ENCODE measurements around the gene C10orf88. TPM values are rescaled to one million over a fixed set of nuclear protein-coding genes. Genes with fewer than 3 reads are reported as not detected.

The C10orf88 gene, protein sequence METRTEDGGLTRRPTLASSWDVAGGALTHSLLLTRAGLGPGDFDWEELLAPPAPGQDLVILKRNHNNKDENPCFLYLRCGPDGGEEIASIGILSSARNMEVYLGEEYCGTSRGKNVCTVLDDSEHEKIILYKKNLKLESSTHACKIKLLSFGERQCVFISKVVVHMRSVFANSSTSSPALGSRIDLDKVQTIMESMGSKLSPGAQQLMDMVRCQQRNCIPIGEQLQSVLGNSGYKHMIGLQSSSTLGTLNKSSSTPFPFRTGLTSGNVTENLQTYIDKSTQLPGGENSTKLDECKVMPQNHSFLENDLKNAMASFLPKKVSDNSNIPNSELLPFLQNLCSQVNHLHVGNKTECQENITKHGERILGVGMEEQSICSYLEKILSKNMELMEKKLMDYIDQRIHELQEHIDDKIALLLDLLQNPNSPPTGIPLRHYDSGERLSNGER
- 10.0 and 15.1 TPM in 2 replicates for total RNA-seq

DNA sequence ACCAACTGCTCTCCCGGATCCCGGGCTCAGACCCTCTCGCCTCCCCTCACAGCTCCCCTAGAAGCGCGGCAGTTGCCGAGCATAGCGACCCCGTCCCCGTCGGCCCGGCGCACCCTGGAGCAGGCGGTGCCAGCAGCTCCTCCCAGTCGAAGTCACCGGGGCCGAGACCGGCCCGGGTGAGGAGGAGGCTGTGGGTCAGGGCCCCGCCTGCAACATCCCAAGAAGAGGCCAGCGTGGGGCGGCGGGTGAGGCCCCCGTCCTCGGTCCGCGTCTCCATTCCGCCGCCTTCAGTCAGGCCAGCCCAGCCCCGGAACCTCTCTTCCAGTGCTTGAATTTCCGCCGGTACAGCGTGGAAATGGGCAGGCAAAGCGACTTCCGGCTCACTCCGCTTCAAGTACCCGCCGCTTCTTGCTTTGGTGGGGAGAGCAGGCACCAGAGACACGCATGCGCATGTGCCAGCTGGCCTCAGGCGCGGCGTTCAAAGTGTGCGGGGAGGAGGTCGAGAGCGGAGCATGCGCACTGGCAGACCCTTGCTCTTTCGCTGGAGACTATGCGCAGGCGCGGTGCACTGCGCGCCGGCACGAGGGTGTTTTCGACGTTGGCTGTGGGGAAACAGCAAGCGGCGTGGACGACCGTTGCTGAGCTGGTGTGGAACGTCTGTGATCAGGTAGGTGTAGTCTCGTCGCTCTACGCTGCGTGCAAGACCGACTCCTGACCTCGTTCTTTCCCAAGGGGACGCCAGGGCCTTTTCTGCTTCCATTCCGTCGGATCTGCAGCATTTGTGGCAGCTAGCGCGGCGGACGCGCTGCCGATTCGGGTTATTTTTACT lies at the start of gene C10orf88:
Gene C10orf88, minus strand, starts transcription at position 326 of the 829 bp plus-strand sequence. Its CDS starts 49 bp downstream, at position 277.
- TF ChIP-seq, protein P1, sequence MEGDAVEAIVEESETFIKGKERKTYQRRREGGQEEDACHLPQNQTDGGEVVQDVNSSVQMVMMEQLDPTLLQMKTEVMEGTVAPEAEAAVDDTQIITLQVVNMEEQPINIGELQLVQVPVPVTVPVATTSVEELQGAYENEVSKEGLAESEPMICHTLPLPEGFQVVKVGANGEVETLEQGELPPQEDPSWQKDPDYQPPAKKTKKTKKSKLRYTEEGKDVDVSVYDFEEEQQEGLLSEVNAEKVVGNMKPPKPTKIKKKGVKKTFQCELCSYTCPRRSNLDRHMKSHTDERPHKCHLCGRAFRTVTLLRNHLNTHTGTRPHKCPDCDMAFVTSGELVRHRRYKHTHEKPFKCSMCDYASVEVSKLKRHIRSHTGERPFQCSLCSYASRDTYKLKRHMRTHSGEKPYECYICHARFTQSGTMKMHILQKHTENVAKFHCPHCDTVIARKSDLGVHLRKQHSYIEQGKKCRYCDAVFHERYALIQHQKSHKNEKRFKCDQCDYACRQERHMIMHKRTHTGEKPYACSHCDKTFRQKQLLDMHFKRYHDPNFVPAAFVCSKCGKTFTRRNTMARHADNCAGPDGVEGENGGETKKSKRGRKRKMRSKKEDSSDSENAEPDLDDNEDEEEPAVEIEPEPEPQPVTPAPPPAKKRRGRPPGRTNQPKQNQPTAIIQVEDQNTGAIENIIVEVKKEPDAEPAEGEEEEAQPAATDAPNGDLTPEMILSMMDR (IDR thresholded peaks at IDR 0.05; ENCODE audit: insufficient read depth, low read length, severe bottlenecking) = no peak
- DNase-seq (ENCODE audit: low read depth) = peak; percentile 96
- FAIRE-seq = no peak
- Histone ChIP-seq H3K36me3 (ENCODE audit: control insufficient read depth, insufficient read depth, low read length) (no peaks in the 10 kb centered on the region), H3K4me3 (ENCODE audit: low read depth, low read length) (peak within 1 kb of the TSS; percentile 75), H3K27me3 (ENCODE audit: control insufficient read depth, insufficient read depth, low read length) (no peaks in the 10 kb centered on the region)

DNA sequence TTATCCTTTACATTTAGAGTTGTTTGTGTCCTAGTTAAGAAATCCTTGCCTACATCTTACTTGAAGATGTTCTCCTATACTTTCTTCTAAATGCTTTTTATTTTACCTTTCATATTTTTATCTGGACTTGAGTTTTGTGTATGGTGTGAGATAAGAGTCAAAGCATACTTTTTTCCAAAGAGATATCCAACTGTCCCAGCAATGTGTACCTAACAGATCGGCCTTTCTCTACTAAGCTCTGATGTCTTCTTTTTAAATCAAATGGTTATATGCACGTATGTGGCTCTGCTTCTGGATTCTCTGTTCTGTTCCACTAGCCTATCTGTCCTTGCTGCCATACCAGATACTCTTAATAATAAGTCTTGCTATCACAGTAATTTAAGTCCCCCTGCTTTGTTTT lies 47.3 kb upstream of the C10orf88 start:
- TF ChIP-seq, protein P1 (IDR thresholded peaks at IDR 0.05; ENCODE audit: insufficient read depth, low read length, severe bottlenecking) = no peak
- H3K27me3 ChIP-seq (ENCODE audit: control insufficient read depth, insufficient read depth, low read length) = no peaks in the 10 kb centered on the region
- peaks cover 8% of the 10 kb centered on the region for H3K36me3 ChIP-seq (ENCODE audit: control insufficient read depth, insufficient read depth, low read length)
- FAIRE-seq (no peak), DNase-seq (ENCODE audit: low read depth) (no peak)
- no peak overlapping the region for H3K4me3 ChIP-seq (ENCODE audit: low read depth, low read length)

DNA sequence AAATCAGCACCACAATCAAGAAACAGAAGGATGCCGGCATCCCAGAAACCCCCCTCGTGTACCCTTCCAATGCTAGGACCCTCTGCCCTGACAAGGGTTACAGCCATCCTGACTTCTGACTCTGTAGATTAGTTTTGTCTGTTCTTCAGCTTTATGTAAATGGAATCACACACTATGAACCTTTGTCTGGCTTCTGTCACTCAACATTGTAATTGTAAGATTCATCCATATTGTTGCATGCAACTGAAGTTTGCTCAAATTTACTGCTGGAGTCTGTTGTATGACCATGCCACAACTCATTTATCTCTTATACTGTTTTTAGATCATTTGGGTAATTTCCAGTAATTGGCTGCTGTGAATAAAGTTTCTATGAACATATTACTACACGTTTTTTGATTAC lies 46.1 kb upstream of the C10orf88 start:
- FAIRE-seq = no peak
- no peak for DNase-seq (ENCODE audit: low read depth)
- H3K27me3 ChIP-seq (ENCODE audit: control insufficient read depth, insufficient read depth, low read length) = no peaks in the 10 kb centered on the region
- no peak overlapping the region for H3K4me3 ChIP-seq (ENCODE audit: low read depth, low read length)
- TF ChIP-seq, protein P1 (IDR thresholded peaks at IDR 0.05; ENCODE audit: insufficient read depth, low read length, severe bottlenecking) = no peak
- peaks cover 12% of the 10 kb centered on the region for H3K36me3 ChIP-seq (ENCODE audit: control insufficient read depth, insufficient read depth, low read length)

DNA sequence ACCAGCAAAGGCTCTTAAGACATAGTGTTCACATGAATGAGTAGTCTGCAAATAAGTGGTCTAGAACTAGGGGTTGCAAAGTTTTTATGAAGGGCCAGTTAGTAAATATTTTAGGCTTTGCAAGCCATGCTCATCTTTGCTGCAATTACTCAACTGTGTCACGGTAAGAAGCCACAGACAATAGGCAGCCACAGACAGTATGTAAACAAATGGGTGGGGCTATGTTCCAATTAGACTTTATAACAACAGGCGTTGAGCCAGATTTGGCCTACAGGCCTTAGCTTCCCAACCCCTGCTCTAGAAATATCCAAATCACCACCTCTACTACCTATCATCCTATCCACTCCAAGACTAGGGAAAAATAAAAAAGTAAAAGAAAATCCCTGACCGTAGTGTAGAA lies 45.3 kb upstream of the C10orf88 start:
- Histone ChIP-seq H3K4me3 (ENCODE audit: low read depth, low read length) (no peak overlapping the region), H3K36me3 (ENCODE audit: control insufficient read depth, insufficient read depth, low read length) (peaks cover 12% of the 10 kb centered on the region), H3K27me3 (ENCODE audit: control insufficient read depth, insufficient read depth, low read length) (no peaks in the 10 kb centered on the region)
- peak; percentile 25 for DNase-seq (ENCODE audit: low read depth)
- FAIRE-seq = no peak
- TF ChIP-seq, protein P1 (IDR thresholded peaks at IDR 0.05; ENCODE audit: insufficient read depth, low read length, severe bottlenecking) = no peak

DNA sequence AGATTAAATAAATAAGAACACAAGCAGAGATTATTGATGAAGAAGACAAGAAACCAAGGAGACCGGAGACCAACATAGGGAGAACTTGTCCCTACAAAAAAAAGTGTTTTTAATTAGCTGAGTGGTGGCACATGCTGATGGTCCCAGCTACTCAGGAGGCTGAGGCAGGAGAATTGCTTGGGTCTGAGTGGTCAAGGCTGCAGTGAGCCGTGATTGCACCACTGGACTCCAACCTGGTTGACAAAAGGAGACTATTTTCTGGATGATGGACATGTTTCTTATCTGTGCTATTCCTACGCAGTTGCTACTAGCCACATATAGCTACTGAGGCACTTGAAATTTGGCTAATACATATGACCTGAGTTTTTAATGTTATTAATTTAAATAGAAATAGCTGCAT lies 44.9 kb upstream of the C10orf88 start:
- TF ChIP-seq, protein P1 (IDR thresholded peaks at IDR 0.05; ENCODE audit: insufficient read depth, low read length, severe bottlenecking) = no peak
- no peak for FAIRE-seq
- peaks cover 14% of the 10 kb centered on the region for H3K36me3 ChIP-seq (ENCODE audit: control insufficient read depth, insufficient read depth, low read length)
- H3K4me3 ChIP-seq (ENCODE audit: low read depth, low read length) = no peak overlapping the region
- no peaks in the 10 kb centered on the region for H3K27me3 ChIP-seq (ENCODE audit: control insufficient read depth, insufficient read depth, low read length)
- no peak for DNase-seq (ENCODE audit: low read depth)
